Left lung (tissue), 10 donors: Measurements from ENCODE around the gene HOXD1. TPM values are rescaled to one million over a fixed set of nuclear protein-coding genes. Genes with fewer than 3 reads are reported as not detected.

Source experiments
- ATAC-seq: fragments of 200-7000 bp; cut with Tn5 transposase; one replicate; pipeline ENCODE4 v1.9.1; 2020; ENCODE audit warnings: moderate library complexity
- DNase-seq, 4 donors: peaks; one replicate each; pipeline ENCODE4 v3.0.0-alpha.2; 2013 to 2020
- H3K27ac ChIP-seq, 2 donors: fragments of 200-600 bp; sonication (generic) in 1 of 2; one replicate each; pipeline versions ENCODE4 v1.5.0 to v1.8.0; 2020 to 2021
- H3K27me3 ChIP-seq, 2 donors: fragments of 200-600 bp; sonication (generic) in 1 of 2; one replicate each; pipeline versions ENCODE4 v1.5.0 to v1.8.0; 2020 to 2021
- H3K36me3 ChIP-seq, 2 donors: fragments of 200-600 bp; sonication (generic) in 1 of 2; one replicate each; pipeline versions ENCODE4 v1.5.0 to v1.8.0; 2020 to 2021
- H3K4me1 ChIP-seq, 2 donors: fragments of 200-600 bp; one replicate each; pipeline ENCODE4 v1.8.0; 2021
- H3K4me3 ChIP-seq, 2 donors: fragments of 200-600 bp; sonication (generic) in 1 of 2; one replicate each; pipeline versions ENCODE4 v1.5.0 to v1.8.0; 2020 to 2021; ENCODE audit warnings: mild to moderate bottlenecking in 1 of 2
- H3K9me3 ChIP-seq, 2 donors: fragments of 200-600 bp; sonication (generic) in 1 of 2; one replicate each; pipeline versions ENCODE4 v1.5.0 to v1.8.0; 2020 to 2021
- intact Hi-C, 2 donors: fragments of 100-400 bp; cut with DNase I; formaldehyde crosslinking; loops; one replicate each; pipeline versions ENCODE4 v1.11.2 to v1.14.2; 2022
- polyA plus RNA-seq, 6 donors: library from polyadenylated mRNA; unstranded; fragments of 120-200 nt; gene quantifications; one replicate each; pipeline ENCODE4 v1.2.1, GENCODE V29; 2013; ENCODE audit not compliant: insufficient read length in 6 of 6
- total RNA-seq, 2 donors: library from RNA; stranded (reverse); fragmentation: NEBNext Ultra II Directional; extraction: Animal tissue kit (Norgen Biotek cat#: 25700); gene quantifications; one replicate each; pipeline ENCODE4 v1.2.1, GENCODE V29; 2021
- TF ChIP-seq, protein P1 (sequence below), 2 donors: fragments of 200-600 bp; sonication (generic) in 1 of 2; IDR thresholded peaks; one replicate each; pipeline versions ENCODE4 v1.5.0 to v1.8.0; 2021; ENCODE audit warnings: antibody characterized with exemption in 2 of 2
- donor health status: DM: no; HTN: yes; CAD: no.
- donor health status: DM: no; HTN: no; CAD: no.

HOXD1 gene
- total and polyA plus RNA-seq, 8 donors: 0.35 to 5.9 (median 1.9) TPM

DNA sequence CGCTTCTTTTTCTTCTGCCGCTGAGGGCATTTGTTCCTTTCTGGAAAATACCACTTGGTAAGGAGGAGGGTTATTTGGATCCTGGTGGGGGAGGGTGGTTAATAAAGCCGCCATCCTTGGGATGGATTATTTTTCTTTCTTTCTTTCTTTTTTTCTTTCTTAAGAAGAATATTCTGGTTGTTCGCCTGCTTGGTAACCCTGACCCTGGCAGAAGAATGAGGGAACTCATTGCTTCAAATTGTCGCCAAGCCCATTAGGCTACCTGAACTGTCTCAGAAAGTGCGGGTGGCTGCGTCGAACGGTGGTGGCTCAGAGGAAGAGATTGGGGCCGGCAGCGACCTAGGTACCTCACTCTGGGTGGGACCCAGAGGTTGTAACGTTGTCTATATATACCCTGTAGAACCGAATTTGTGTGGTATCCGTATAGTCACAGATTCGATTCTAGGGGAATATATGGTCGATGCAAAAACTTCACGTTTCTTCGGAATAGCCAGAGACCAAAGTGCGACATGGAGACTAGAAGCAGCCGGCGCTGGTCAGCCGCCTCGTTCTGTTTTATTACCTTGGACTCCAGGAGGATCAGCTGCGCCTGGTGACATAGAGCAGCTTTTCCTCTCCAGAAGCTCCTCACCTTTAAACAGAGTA, 38.4 kb upstream of the HOXD1 start:
- no peak overlapping the region for H3K4me3 ChIP-seq
- H3K4me1 ChIP-seq: no peaks in the 10 kb centered on the region
- intact Hi-C loops: loop anchor here in 1 of 2 donors (10.0 kb wide), 1 partner anchor 305 kb away; no protein-coding TSS in a partner anchor
- peaks cover 98 to 100% of the 10 kb centered on the region in 2 donors for H3K27me3 ChIP-seq
- TF ChIP-seq, protein P1, sequence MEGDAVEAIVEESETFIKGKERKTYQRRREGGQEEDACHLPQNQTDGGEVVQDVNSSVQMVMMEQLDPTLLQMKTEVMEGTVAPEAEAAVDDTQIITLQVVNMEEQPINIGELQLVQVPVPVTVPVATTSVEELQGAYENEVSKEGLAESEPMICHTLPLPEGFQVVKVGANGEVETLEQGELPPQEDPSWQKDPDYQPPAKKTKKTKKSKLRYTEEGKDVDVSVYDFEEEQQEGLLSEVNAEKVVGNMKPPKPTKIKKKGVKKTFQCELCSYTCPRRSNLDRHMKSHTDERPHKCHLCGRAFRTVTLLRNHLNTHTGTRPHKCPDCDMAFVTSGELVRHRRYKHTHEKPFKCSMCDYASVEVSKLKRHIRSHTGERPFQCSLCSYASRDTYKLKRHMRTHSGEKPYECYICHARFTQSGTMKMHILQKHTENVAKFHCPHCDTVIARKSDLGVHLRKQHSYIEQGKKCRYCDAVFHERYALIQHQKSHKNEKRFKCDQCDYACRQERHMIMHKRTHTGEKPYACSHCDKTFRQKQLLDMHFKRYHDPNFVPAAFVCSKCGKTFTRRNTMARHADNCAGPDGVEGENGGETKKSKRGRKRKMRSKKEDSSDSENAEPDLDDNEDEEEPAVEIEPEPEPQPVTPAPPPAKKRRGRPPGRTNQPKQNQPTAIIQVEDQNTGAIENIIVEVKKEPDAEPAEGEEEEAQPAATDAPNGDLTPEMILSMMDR (IDR thresholded peaks at IDR 0.05): no peak
- DNase-seq (no peak), ATAC-seq (no peak)
- H3K9me3 ChIP-seq: no peaks in the 10 kb centered on the region
- H3K36me3 ChIP-seq: no peaks in the 10 kb centered on the region
- H3K27ac ChIP-seq: no peak overlapping the region

DNA sequence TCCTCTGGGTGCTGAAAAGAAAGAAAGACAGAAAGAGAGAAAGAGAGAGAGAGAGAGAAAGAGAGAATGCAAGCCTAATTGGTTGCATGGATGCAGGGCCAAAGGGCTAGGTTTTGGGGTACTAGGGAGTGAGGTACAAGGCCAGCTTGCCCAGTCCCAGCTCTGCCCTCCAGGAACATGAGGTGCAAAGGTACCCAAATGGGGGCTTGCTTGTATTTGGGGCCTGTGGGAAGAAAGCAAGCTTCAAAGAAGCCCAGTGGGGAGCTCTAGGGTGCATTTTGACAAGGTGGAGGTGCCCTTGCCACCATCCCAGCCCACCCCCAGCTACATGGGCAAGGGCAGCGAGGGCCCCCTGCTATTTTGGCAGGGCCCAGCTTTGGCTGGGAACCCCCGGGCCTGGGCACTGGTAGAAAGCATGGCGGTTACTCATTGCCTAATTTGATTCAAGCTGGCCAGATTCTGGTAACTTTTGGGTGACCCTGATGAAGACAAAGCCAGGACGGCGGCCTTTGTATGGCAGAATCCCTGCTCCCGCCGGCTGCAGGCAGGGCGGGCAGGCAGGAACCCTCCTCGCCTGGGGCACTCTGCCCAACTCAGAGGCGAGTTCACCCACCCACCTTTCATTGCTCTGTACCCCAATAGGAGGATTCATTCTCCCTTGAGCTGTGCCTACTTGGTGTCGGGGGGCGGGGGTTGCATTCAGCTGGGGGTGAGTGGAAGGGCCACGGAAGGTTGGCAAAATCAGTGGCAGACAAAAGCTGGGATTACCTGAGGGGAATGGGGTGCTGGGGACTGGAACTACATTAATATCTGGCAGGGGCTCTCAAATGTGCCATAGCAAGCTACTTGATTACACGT, 37.7 kb upstream of the HOXD1 start:
- intact Hi-C loops: no loop called here
- H3K27me3 ChIP-seq: peaks cover 98 to 100% of the 10 kb centered on the region in 2 donors
- DNase-seq (no peak), ATAC-seq (no peak)
- no peak overlapping the region for H3K27ac ChIP-seq
- H3K9me3 ChIP-seq: no peaks in the 10 kb centered on the region
- H3K36me3 ChIP-seq: no peaks in the 10 kb centered on the region
- TF ChIP-seq, protein P1 (IDR thresholded peaks at IDR 0.05): no peak
- H3K4me3 ChIP-seq: no peak overlapping the region
- no peaks in the 10 kb centered on the region for H3K4me1 ChIP-seq

DNA sequence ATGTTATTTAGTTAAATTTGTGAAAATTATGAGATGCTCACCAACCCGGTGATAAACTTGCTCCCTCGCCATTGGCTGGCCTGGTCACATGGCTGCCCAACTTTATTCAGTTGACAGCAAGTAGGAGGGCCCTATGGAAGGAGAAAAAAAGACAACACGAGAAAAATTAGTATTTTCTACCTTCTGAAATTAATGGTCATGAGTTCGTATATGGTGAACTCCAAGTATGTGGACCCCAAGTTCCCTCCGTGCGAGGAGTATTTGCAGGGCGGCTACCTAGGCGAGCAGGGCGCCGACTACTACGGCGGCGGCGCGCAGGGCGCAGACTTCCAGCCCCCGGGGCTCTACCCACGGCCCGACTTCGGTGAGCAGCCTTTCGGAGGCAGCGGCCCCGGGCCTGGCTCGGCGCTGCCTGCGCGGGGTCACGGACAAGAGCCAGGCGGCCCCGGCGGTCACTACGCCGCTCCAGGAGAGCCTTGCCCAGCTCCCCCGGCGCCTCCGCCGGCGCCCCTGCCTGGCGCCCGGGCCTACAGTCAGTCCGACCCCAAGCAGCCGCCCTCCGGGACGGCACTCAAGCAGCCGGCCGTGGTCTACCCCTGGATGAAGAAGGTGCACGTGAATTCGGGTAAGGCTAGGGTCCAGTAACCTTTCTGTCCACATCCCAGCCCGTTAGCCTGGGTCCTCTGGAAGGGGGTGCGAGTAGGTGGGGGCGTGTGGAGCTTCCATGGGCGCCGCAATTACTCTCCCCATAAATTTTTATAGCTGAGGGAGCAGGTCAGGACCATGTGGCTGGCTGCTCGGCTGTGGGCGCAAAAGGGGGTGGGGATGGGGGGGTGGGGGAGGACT, 36.8 kb upstream of the HOXD1 start, which contains the start of gene HOXD4:
Gene HOXD4 (plus strand): TSS at position 109 of the 846 bp plus-strand sequence. CDS start 84 bp downstream, at position 193.
- Histone ChIP-seq H3K9me3 (no peaks in the 10 kb centered on the region), H3K4me1 (no peaks in the 10 kb centered on the region), H3K27ac (no peak within 1 kb of the TSS), H3K36me3 (no peaks in the 10 kb centered on the region), H3K4me3 (no peak within 1 kb of the TSS), H3K27me3 (peaks cover 98 to 100% of the 10 kb centered on the region in 2 donors)
- DNase-seq (no peak), ATAC-seq (no peak)
- TF ChIP-seq, protein P1 (IDR thresholded peaks at IDR 0.05): no peak
- intact Hi-C loops: no loop called here

DNA sequence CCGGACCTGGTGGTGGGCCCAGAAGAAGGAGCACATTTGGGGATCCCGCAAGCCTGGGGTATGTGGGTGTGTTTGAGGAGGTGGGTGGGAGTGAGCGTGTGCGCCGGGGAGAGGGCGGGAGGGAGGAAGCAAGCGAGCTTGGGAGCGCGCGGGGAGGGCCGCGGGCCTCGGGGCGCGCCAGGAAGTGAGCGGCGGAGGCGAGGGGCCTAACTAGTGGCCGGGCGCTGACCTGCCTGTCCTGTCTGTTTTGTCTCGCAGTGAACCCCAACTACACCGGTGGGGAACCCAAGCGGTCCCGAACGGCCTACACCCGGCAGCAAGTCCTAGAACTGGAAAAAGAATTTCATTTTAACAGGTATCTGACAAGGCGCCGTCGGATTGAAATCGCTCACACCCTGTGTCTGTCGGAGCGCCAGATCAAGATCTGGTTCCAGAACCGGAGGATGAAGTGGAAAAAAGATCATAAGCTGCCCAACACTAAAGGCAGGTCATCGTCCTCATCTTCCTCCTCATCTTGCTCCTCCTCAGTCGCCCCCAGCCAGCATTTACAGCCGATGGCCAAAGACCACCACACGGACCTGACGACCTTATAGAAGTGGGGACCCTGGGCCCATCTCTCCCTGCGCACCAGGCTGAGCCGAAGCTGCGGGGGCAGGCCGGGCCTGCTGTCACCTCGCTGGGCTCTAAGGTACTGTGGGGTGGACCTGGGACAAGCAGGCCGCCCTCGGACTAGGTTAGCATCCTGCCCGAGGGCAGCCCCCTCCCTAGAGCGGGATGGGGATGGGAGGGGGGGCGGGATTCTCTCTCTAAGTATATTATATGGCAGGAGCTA, 35.9 kb upstream of the HOXD1 start:
- no peak for DNase-seq

More for the DNA sequence above, 35.9 kb upstream of the HOXD1 start:
- Histone ChIP-seq H3K4me3 (no peak overlapping the region), H3K27ac (no peak overlapping the region), H3K9me3 (no peaks in the 10 kb centered on the region), H3K4me1 (no peaks in the 10 kb centered on the region), H3K27me3 (peaks cover 98 to 100% of the 10 kb centered on the region in 2 donors), H3K36me3 (no peaks in the 10 kb centered on the region)
- intact Hi-C loops: no loop called here
- ATAC-seq: no peak
- TF ChIP-seq, protein P1 (IDR thresholded peaks at IDR 0.05): no peak
